NCI-H526 treated with DMSO at 0.1 percent for 48 hours (cell line): ENCODE data around the gene SPATA33.
A peak's percentile ranks its signal among the peaks of the same experiment; 100 is the strongest.
"Not testable (repeated sequence)": the region's sequence is repeated elsewhere in the genome, so short reads cannot be mapped to it uniquely, and the experiment has no call there.

Experiments used
- DNase-seq: peaks from one replicate; lab custom pipeline; 2025; lab: John Stamatoyannopoulos, UW

SPATA33 gene

DNA sequence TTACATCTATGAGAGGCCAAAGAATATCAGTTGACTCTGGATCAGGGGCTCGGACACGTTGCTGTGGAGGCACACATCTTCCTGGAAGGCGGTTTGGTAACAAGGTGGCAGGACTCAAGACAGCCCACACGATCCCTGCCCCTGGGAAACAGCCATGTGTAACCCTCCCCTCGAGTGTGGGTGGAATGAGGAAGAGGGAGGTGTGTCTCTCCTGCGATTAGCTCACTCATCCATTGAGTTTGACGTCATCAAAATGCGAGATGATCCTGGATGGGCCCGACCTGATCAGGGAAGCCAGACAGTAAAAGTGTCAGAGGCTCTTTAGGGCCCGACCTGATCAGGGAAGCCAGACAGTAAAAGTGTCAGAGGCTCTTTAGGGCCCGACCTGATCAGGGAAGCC is 6.6 kb downstream of the SPATA33 start:
- DNase-seq, result not testable (repeated sequence)

DNA sequence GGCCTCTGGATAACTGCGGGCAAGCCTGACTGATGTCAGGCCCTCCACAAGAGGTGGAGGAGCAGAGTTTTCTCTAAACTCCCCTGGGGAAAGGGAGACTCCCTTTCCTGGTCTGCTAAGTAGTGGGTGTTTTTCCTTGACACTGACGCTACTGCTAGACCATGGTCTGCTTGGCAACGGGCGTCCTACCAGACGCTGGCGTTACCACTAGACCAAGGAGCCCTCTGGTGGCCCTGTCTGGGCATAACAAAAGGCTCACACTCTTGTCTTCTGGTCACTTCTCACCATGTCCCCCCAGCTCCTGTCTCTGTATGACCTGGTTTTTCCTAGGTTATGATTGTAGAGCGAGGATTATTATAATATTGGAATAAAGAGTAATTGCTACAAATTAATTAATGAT is 9.4 kb downstream of the SPATA33 start:
- DNase-seq, result not testable (repeated sequence)

DNA sequence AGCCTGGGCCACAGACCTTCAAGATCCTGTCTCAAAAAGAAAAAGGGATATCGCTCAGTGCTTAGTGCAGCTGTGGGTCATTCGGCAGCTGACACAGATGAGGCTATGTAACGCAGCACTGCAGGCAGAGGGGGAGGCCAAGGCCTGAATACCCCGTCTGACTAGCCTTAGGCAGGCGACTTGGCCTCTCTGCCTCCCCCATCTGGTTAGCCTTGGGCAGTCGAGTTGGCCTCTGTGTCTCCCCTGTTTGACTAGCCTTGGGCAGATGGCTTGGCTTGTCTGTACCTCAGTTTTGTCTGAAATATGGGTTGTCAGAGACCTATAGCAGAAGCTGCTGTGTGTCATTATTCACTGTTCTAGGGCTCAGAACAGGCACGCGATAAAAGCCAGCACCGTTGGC is 10.0 kb downstream of the SPATA33 start:
- no peak for DNase-seq

DNA sequence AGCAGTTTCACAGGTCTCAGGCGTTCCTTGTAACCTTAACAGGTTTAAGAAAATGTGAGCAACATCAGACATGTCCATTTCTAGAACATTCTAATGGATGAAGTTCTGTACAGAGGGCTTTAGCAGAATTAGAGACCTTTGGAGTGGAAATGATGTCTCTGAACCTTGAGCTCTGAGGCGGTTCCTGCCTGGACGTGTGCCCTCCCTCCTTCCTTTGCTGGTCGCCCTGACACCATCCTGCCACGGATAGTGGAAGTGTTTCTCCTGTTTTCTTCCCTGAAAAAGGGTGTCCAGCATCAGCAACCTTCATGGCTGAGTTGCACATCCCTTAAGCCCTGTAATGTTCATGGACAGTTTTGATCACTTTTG is 11.1 kb downstream of the SPATA33 start:
- DNase-seq, result no peak

DNA sequence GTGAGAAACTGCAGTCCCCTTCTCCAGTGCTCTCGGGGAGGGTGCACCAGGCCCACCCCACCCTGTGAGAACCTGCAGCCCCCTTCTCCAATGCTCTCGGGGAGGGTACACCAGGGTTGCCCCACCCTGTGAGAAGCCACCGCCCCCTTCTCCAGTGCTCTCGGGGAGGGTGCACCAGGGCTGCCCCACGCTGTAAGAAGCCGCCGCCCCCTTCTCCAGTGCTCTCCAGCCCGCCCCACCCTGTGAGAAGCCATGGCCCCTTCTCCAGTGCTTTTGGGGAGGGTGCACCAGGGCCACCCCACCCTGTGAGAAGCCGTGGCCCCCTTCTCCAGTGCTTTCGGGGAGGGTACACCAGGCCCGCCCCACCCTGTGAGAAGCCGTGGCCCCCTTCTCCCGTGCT is 12.1 kb downstream of the SPATA33 start:
- no peak for DNase-seq

DNA sequence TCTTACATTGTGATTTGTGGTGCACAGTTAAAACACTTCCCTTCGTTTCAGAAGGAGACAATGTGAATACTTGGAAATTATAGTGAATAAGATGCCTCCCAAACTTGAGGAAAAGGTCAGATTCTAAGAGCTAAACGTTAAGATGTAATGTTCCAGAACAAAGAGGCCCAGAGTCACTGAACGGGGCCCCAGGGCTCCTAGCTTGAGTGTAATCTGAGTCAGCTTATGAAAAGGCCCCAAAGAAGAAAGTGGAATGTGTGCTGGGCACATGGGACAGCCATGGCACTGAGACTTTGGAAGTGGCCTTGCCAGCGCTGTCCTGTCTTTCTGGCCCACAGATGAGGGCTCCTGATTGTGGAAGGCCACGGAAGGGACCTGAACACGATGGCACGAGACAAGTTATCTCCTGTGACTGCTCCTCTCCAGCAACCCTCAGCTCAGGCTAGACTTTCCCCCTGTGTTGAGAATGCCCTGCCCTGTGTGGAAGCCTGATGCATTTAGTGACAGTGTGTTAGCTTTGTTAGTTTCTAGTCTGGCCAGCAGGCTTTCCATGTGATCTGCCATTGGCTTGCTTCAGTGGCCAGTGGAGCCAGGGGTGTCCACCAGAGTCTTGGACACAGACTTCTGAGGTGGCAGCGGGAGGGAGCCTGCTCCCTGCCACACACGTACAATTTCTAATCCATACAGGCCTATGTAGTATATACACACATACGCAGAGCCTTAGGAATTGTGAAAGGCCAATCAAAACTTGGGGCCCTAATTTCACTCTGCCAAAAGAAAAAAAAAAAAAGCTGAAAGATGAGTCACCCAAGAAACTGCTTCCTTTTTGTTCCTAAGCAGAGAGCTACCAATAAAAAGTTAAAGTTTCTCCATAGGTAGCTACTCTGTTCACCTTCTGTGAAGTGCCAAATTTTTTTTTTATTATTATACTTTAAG is 13.1 kb downstream of the SPATA33 start:
- no peak for DNase-seq

DNA sequence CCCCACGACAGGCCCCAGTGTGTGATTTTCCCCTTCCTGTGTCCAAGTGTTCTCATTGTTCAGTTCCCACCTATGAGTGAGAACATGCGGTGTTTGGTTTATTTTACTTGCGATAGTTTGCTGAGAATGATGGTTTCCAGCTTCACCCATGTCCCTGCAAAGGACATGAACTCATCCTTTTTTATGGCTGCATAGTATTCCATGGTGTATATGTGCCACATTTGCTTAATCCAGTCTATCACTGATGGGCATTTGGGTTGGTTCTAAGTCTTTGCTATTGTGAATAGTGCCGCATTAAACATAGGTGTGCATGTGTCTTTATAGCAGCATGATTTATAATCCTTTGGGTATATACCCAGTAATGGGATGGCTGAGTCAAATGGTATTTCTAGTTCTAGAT is 13.9 kb downstream of the SPATA33 start:
- not testable (repeated sequence) for DNase-seq

DNA sequence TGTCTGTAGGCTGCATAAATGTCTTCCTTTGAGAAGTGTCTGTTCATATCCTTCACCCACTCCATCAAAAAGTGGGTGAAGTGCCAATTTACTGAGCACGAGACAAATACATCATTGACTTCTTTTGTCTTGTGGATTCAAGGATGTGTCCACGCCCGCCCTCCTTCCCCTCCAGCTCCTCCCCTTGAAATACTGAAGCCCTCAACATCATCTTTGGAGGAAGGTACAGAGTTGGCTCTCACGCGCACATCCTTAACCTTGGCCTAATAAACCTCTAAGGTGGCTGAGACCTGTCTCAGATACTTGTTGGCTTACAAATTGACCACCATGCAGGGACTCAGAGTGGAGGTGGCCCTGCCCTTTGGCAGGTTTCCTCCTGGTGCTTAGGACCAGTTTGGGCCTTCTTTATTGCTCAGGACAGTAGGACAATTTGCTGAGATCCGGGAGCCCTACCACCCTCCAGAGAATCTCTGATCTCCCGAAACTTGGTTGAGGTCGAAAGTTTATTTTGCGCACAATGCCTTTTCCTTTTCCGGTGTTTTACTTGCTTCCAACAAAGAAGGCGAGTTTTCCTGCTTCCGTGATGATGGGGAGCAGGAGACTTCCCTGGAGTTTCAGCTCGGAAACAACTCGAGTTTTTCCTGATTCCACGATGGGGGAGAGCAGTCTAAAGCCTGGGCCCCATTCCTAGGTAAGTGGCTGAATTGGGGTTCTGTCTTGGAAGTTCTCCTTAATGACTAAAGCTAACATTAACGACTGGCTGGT is 14.7 kb downstream of the SPATA33 start:
- no peak for DNase-seq

DNA sequence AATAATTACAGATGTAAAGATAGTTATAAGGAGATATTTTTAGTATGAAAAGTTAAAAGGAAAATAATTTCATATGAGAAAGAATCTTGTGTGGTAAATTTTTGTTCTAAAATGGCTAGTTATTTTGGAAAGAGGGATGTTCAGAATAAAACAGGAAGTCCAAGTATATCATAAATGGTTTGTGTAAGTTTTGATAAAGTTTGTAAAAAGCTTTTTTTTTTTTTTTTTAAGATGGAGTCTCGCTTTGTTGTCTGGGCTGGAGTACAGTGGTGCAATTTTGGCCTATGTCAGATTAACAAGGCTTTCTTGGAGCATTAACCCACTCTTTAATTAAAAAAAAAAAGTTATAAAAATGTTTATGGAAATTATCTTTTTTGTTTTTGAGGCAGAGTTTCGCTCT is 20.6 kb downstream of the SPATA33 start:
- DNase-seq, result no peak

DNA sequence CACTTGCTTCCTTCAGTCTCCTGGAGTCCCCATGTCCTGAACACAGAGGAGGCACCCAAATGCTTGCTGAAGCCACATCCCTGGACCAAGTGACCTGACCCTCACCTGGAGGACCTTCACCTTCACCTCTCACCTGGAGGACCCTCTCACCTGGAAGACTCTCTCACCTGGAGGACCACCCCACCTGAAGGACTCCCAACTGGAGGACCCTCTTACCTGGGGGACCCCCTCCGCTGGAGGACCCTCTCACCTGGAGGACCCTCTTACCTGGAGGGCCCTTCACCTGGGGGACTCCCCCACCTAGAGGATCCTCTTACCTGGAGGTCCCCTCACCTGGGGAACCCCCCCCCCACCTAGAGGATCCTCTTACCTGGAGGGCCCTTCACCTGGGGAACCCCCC is 28.3 kb downstream of the SPATA33 start:
- DNase-seq, result no peak

DNA sequence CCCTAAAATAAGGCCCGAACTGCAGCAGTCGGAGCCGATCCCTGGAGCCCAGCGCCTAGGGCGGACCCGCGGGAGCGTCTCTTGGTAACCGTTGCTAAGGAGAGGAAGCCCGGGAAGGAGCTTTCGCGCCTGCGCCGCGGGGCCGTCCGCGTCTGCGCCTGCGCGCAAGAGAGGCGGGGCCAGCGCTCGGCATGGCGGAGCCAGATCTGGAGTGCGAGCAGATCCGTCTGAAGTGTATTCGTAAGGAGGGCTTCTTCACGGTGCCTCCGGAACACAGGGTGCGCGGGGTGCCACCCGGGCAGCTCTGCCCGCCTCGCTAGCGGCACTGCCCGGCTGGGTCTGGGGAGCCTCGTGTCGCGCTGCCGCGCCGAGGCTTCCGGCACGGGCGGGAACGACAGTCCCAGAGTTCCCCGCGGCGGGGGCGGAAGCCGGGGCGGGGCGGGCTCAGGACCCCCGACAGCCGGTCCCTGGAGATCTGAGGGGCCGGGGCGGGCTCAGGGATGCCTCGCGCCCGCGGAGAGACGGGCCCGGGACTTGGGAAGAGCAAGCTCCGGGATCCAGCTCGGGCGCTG is 29.0 kb downstream of the SPATA33 start, which contains the start of gene CDK10:
TSS of gene CDK10 (plus strand) at position 170 of the 572 bp plus-strand sequence. CDS start at position 192, 22 bp downstream.
- DNase-seq, result peak; percentile 72

DNA sequence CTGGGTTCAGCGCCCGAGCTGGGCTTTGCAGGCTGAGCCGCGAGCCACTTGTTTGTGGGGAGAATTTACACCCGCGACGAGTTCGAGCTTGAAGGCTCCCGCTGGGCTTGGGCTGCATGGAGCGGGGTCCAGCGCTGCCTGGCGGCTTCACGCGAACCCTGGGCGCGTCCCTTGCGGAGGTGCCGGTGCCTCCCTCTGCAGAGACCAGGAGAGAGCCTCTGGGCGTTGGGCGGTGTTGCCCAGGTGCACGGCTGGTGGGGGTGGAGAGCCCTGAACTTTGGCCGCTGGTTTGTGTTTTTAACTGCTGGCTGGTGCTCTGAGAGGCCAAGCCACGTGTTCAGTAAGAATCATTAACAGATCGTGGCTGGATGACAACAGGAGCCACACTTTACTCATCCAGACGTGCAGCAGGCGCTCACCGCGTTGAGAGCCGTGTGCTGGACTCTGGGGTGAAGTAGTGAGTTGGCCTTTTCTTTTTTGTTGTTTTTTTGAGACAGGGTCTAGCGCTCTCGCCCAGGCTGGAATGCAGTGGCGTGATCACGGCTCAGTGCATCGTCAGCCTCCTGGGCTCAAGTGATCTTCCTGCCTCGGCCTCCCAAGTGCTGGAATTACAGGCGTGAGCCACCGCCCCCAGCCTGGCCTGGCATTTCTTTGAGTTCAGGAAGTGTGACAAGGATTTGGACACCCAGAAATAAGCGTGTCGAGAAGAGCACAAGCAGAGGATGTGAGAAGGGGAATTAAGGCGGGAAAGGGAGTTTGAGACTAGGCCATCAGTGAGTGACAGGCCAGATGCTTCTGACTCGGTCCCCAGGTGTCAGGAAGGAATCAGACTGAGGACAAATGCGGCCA is 29.7 kb downstream of the SPATA33 start:
- DNase-seq, result peak; percentile 8

DNA sequence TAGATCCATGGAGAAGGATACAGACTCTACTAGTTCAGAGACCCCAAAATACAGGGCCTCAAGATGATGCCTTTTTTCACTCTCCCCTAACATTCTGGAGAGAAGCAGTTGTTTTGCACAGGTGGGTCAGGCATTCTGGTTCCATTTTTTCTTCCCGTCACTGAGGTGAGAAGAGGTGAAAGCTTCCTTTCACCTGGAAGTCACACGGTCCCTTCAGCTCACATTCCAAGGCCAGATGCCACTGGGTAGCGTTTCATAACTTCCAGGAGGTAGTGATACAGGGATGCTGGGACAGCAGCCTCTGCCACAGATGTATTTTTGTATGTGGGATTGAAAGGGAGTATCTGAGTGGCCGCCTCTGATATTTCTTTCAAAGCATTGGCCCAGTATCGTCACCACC is 30.8 kb downstream of the SPATA33 start:
- DNase-seq, result no peak

DNA sequence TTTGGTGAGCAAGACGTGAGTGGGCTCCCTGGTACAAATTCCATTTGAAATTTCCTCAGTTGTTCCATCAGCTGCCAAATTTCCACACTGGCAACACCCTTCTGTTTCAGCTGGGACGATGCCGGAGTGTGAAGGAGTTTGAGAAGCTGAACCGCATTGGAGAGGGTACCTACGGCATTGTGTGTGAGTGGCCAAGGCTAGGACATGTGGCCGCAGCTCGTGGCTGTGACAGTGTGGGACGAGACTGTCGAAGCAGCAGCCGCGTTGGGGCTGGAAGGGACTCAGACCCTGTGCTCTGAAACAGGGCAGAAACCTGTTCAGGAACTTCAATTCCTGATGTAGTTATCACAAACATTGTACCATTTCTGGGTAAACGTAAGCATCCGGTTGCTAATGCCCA is 31.5 kb downstream of the SPATA33 start:
- DNase-seq, result no peak

DNA sequence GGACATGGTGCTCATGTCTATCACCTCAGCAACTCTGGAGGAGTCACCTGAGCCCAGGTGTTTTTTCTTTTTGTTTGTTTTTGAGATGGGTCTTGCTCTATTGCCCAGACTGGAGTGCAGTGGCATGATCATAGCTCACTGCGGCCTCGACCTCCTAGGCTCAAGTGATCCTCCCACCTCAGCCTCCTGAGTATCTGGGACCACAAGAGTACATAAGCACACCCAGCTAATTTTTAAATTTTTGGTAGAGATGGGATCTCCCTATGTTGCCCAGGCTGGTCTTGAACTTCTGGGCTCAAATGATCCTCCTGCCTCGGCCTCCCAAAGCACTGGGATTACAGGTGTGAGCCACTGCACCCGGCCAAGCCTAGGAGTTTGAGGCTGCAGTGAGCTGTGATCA is 32.0 kb downstream of the SPATA33 start:
- DNase-seq, result not testable (repeated sequence)

DNA sequence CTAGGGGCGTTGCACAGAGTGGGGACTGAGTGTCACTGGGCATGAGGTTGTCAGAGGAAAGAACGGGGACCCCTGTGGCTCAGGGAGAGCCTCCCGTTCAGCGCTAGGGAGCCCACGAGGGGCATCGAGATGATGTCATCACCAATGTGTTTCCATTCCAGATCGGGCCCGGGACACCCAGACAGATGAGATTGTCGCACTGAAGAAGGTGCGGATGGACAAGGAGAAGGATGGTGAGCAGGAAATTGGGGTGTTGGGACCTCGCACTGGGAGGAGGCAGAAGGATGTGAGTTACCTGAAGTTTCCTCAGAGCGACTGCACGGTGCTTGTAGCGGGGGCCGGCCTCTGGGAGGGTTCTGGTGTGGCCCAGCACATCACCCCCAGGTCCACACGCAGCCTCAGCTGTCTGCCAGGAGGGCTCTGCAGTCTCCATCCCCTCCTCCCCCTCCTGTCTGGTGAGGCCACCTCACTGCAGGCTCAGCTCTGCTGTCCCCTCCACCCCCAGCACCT is 32.8 kb downstream of the SPATA33 start:
- DNase-seq, result no peak

DNA sequence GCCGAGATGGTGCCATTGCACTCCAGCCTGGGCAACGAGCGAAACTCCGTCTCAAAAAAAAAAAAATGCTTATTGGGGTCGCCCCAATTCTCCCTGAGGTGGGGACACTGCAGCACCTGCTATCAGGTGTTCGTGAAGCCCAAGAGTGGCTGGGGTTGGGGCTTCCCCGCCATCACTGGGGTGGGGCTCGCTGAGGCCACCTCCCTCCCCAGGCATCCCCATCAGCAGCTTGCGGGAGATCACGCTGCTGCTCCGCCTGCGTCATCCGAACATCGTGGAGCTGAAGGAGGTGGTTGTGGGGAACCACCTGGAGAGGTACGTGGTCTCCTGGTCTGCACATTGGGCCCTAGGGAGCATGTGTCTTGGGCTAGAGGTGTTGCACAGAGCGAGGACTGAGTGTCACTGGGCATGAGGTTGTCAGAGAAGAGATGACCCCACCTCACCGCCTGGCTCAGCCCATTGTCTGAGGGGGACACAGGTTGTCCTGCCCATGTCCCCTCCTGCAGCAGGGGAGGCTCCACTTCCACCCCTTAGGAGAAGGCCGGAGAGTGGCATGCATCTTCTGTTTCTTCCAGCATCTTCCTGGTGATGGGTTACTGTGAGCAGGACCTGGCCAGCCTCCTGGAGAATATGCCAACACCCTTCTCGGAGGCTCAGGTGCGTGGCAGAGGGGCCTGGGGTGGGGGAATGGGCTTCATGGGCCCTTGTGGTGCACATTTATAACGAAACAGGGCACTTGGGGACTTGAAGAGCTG is 33.8 kb downstream of the SPATA33 start:
- DNase-seq, result no peak

DNA sequence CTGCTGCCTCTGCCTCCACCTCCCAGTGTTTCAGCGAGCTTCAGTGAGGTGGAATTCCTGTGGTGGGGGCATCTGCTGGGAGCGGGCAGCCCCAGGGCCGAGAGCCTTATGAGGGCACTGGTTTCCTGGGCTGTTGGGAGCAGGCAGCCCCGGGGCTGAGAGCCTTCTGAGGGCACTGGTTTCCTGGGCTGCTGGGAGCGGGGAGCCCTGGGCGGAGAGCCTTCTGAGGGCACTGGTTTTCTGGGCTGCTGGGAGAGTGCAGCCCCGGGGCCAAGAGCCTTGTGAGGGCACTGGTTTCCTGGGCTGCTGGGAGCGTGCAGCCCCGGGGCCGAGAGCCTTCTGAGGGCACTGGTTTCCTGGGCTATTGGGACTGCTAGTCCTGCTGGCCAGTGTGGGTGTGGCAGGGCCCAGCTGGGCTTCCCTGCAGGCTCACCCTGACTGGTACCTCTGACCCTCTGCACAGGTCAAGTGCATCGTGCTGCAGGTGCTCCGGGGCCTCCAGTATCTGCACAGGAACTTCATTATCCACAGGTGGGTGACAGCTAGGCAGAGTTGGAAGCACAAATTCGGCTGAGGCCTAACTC is 34.4 kb downstream of the SPATA33 start:
- no peak for DNase-seq

DNA sequence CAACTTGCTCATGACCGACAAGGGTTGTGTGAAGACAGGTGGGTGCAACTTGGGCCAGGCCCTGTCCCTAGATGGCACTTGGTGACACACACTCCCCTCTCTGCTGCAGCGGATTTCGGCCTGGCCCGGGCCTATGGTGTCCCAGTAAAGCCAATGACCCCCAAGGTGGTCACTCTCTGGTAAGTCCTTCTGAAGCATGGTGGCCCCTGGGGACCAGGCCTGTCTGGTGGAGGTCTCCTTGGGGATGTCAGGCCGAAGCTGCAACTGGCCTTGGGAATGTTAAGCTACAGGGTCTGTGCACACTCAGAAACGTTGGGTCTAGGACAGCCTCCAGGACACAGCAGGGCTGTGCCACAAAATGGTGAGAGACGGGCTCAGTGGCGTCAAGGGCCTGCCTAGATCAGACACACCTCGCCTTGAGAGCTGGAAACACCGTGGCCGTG is 35.7 kb downstream of the SPATA33 start:
- DNase-seq, result no peak
